HepG2 (cell line): ENCODE measurements around the gene DHX8. TPM values are rescaled to one million over a fixed set of nuclear protein-coding genes. Genes with fewer than 3 reads are reported as not detected.

Experiments used
- ARNTL ChIP-seq: sonication (generic); formaldehyde crosslinking; IDR thresholded peaks from 2 replicates; pipeline ENCODE4 v1.4.0; 2020; ENCODE audit warnings: mild to moderate bottlenecking, missing genetic modification reagents
- CC2D1A ChIP-seq: sonication (generic); formaldehyde crosslinking; IDR thresholded peaks from 2 replicates; pipeline ENCODE4 v1.8.1; 2023; ENCODE audit warnings: mild to moderate bottlenecking, missing genetic modification reagents
- CREM ChIP-seq, 2 experiments: sonication (generic) in 1 of 2; formaldehyde crosslinking in 1 of 2; IDR thresholded peaks; 2 replicates each; pipeline versions ENCODE4 v1.4.0 to v1.6.1; 2016 to 2020; ENCODE audit warnings: antibody characterized with exemption in 1 of 2, mild to moderate bottlenecking in 1 of 2, missing genetic modification reagents in 1 of 2
- EEA1 ChIP-seq: sonication (generic); formaldehyde crosslinking; IDR thresholded peaks from 2 replicates; pipeline ENCODE4 v1.5.1; 2020; ENCODE audit warnings: mild to moderate bottlenecking, missing genetic modification reagents, borderline replicate concordance
- EHMT2 ChIP-seq: fragments of 200-600 bp; sonication (generic); IDR thresholded peaks from 2 replicates; pipeline ENCODE4 v1.7.0; 2017; ENCODE audit warnings: antibody characterized with exemption, low read depth, low read length, borderline replicate concordance
- FOXC1 ChIP-seq: sonication (generic); formaldehyde crosslinking; IDR thresholded peaks from 2 replicates; pipeline ENCODE4 v1.8.0; 2022; ENCODE audit warnings: mild to moderate bottlenecking, missing genetic modification reagents, borderline replicate concordance
- GTF2F1 ChIP-seq: fragments of 150-350 bp; IDR thresholded peaks from 2 replicates; pipeline ENCODE4 v1.6.1; 2014; ENCODE audit warnings: low read length
- HINFP ChIP-seq: sonication (generic); formaldehyde crosslinking; IDR thresholded peaks from 2 replicates; pipeline ENCODE4 v1.4.0; 2020; ENCODE audit warnings: low read depth, mild to moderate bottlenecking, missing genetic modification reagents
- HIVEP1 ChIP-seq: sonication (generic); formaldehyde crosslinking; IDR thresholded peaks from 2 replicates; pipeline ENCODE4 v1.4.0; 2020; ENCODE audit warnings: mild to moderate bottlenecking, missing genetic modification reagents
- IKZF1 ChIP-seq: fragments of 450-650 bp; IDR thresholded peaks from 2 replicates; pipeline ENCODE4 v1.7.1; 2016
- KDM6A ChIP-seq: IDR thresholded peaks from 2 replicates; pipeline ENCODE4 v1.6.1; 2016; ENCODE audit warnings: low read depth
- MIXL1 ChIP-seq: IDR thresholded peaks from 2 replicates; pipeline ENCODE4 v1.6.1; 2016
- MXI1 ChIP-seq: IDR thresholded peaks from 3 replicates; pipeline ENCODE4 v1.6.1; 2012; ENCODE audit warnings: low read depth, low read length, inconsistent platforms, borderline replicate concordance
- NKX3-1 ChIP-seq: sonication (generic); formaldehyde crosslinking; IDR thresholded peaks from 2 replicates; pipeline ENCODE4 v1.5.0; 2020; ENCODE audit warnings: missing genetic modification reagents
- PRMT3 ChIP-seq: sonication (generic); formaldehyde crosslinking; IDR thresholded peaks from 2 replicates; pipeline ENCODE4 v1.8.1; 2022; ENCODE audit warnings: low read depth, mild to moderate bottlenecking, moderate library complexity, missing genetic modification reagents, borderline replicate concordance
- RBFOX2 ChIP-seq: fragments of 200-400 bp; formaldehyde crosslinking; IDR thresholded peaks from 2 replicates; pipeline ENCODE4 v1.6.1; 2017; ENCODE audit warnings: low read depth, mild to moderate bottlenecking, low read length
- RELA ChIP-seq: sonication (generic); formaldehyde crosslinking; IDR thresholded peaks from 2 replicates; pipeline ENCODE4 v1.4.0; 2020; ENCODE audit warnings: missing genetic modification reagents
- RXRA ChIP-seq: sonication (generic); formaldehyde crosslinking; IDR thresholded peaks from 2 replicates; pipeline ENCODE4 v1.5.1; 2020; ENCODE audit warnings: missing genetic modification reagents
- SALL2 ChIP-seq: sonication (generic); formaldehyde crosslinking; IDR thresholded peaks from 2 replicates; pipeline ENCODE4 v1.8.1; 2023; ENCODE audit warnings: mild to moderate bottlenecking, missing genetic modification reagents, inconsistent platforms
- TCF7L2 ChIP-seq: IDR thresholded peaks from 2 replicates; pipeline ENCODE4 v1.6.1; 2011; ENCODE audit warnings: mild to moderate bottlenecking, low read depth, low read length, moderate library complexity
- ZKSCAN8 ChIP-seq: IDR thresholded peaks from 2 replicates; pipeline ENCODE4 v1.6.1; 2016; ENCODE audit warnings: borderline replicate concordance, missing genetic modification reagents, missing compliant biosample characterization
- ZNF143 ChIP-seq: sonication (generic); formaldehyde crosslinking; IDR thresholded peaks from 2 replicates; pipeline ENCODE4 v1.4.0; 2020; ENCODE audit warnings: missing genetic modification reagents
- ZNF33A ChIP-seq: sonication (generic); formaldehyde crosslinking; IDR thresholded peaks from 2 replicates; pipeline ENCODE4 v1.5.1; 2020; ENCODE audit warnings: missing genetic modification reagents, mild to moderate bottlenecking, moderate library complexity, borderline replicate concordance
- ZNF768 ChIP-seq: sonication (generic); formaldehyde crosslinking; IDR thresholded peaks from 2 replicates; pipeline ENCODE4 v1.4.0; 2020; ENCODE audit warnings: missing genetic modification reagents
- ZNF772 ChIP-seq: sonication (generic); formaldehyde crosslinking; IDR thresholded peaks from 2 replicates; pipeline ENCODE4 v1.5.0; 2020; ENCODE audit warnings: mild to moderate bottlenecking, missing genetic modification reagents
- polyA plus RNA-seq, 8 experiments: library from polyadenylated mRNA; depleted of rRNA in 3 of 8; stranded (reverse) in 7 of 8; unstranded in 1 of 8; fragments of >200 nt; fragmentation: Illumina TruSeq in 4 of 8; extraction: Trizol in 4 of 8; gene quantifications; 2 replicates each; pipeline versions ENCODE4 v1.2.1 to v1.2.3, GENCODE V29; 2011 to 2016; ENCODE audit warnings: low read depth in 4 of 8, missing spikeins in 1 of 8, mixed read lengths in 1 of 8; ENCODE audit not compliant: insufficient read depth in 1 of 8
- total RNA-seq, 5 experiments: library from RNA; depleted of rRNA; stranded (reverse); fragments of >200 nt; fragmentation: Illumina TruSeq; extraction: Trizol; gene quantifications; 2 replicates each; pipeline ENCODE4 v1.2.3, GENCODE V29; 2016; ENCODE audit warnings: low read depth in 1 of 5
- TF ChIP-seq, protein P1 (sequence below): sonication (generic); formaldehyde crosslinking; IDR thresholded peaks from 2 replicates; pipeline ENCODE4 v1.4.0; 2020; ENCODE audit warnings: missing genetic modification reagents
- TF ChIP-seq, protein P2 (sequence below): sonication (generic); formaldehyde crosslinking; IDR thresholded peaks from 2 replicates; pipeline ENCODE4 v1.8.0; 2022; ENCODE audit warnings: mild to moderate bottlenecking, missing genetic modification reagents, moderate library complexity

The DHX8 gene
- total and polyA plus RNA-seq, 2 of the 13 experiments (the other 11 are each of a cell fraction or from before 2014, with no cell fraction given) = 24.8 to 48.9 TPM

DNA sequence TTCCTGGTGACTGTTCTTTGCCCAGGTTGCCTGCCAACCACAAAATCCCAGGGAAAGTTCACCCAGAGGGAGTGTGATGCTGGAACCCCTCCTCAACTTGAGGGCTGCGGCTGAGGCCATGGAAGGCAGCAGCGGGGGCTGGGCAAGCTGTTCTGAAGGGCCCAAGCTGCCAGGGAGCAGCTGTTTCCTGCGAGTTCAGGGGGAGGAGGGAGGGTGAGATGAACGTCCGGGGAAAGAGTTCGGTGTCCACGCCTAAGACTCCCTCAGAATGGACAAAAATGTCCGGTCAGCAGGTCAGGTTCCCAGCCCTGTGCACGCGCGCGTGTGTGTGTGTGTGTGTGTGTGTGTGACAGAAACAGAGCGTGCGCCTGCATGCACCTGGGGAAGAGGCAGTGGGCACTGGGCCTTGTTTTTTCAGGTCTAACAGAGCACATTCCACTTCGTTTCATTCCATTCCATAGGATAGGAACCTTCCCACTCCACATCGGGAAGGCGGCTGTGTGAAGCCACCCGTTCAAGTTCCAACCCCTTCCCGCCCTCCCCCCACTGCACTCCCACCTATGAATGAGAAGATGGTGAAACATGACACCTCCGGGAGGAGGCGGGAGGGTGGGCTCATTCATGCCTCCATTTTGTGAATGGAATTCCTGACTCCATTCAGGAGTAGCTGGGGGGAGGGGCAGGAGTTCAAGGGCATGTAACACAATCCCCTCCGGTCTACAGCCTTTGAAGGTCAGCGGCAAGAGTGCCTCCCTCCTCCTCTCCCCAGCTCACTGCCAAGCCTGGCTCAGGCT lies 46.7 kb downstream of the DHX8 start (continued):
- peak; percentile 83 for TF ChIP-seq RBFOX2
- peak; percentile 52 for TF ChIP-seq TCF7L2
- peak; percentile 56; the same call in 1 of the 2 replicates for TF ChIP-seq ZNF768 (CRISPR knock-in tag)
- no peak for TF ChIP-seq EHMT2
- no peak; the same call in 2 of the 3 replicates for TF ChIP-seq MXI1
- no peak for TF ChIP-seq NKX3-1
- 0 out of 2 replicates have a peak, but pooled peaks have one; percentile 87 for TF ChIP-seq HIVEP1
- peak; percentile 20; the same call in 1 of the 2 replicates for TF ChIP-seq ZNF143
- TF ChIP-seq, protein P1, sequence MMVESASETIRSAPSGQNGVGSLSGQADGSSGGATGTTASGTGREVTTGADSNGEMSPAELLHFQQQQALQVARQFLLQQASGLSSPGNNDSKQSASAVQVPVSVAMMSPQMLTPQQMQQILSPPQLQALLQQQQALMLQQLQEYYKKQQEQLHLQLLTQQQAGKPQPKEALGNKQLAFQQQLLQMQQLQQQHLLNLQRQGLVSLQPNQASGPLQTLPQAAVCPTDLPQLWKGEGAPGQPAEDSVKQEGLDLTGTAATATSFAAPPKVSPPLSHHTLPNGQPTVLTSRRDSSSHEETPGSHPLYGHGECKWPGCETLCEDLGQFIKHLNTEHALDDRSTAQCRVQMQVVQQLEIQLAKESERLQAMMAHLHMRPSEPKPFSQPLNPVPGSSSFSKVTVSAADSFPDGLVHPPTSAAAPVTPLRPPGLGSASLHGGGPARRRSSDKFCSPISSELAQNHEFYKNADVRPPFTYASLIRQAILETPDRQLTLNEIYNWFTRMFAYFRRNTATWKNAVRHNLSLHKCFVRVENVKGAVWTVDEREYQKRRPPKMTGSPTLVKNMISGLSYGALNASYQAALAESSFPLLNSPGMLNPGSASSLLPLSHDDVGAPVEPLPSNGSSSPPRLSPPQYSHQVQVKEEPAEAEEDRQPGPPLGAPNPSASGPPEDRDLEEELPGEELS = peak; percentile 94
- peak; percentile 88 for TF ChIP-seq ZNF772 (CRISPR knock-in tag)
- no peak for TF ChIP-seq PRMT3 (CRISPR knock-in tag)
- 0 out of 2 replicates have a peak, but pooled peaks have one; percentile 17 for TF ChIP-seq EEA1 (CRISPR knock-in tag)
- peak; percentile 94 for TF ChIP-seq RELA (CRISPR knock-in tag)
- TF ChIP-seq RXRA (CRISPR knock-in tag) = peak; percentile 99
- TF ChIP-seq CREM (IDR thresholded peaks at IDR 0.05) = peak; percentile 92
- TF ChIP-seq CREM (CRISPR knock-in tag; IDR thresholded peaks at IDR 0.05) = no peak
- TF ChIP-seq KDM6A = peak; percentile 98
- TF ChIP-seq FOXC1 = peak; percentile 80; the same call in 1 of the 2 replicates
- no peak for TF ChIP-seq IKZF1
- TF ChIP-seq SALL2 (CRISPR knock-in tag) = peak; percentile 80
- TF ChIP-seq MIXL1 (CRISPR knock-in tag) = peak; percentile 67; the same call in 1 of the 2 replicates
- no peak for TF ChIP-seq CC2D1A (CRISPR knock-in tag)
- peak; percentile 93 for TF ChIP-seq ZKSCAN8 (CRISPR knock-in tag)
- TF ChIP-seq, protein P2, sequence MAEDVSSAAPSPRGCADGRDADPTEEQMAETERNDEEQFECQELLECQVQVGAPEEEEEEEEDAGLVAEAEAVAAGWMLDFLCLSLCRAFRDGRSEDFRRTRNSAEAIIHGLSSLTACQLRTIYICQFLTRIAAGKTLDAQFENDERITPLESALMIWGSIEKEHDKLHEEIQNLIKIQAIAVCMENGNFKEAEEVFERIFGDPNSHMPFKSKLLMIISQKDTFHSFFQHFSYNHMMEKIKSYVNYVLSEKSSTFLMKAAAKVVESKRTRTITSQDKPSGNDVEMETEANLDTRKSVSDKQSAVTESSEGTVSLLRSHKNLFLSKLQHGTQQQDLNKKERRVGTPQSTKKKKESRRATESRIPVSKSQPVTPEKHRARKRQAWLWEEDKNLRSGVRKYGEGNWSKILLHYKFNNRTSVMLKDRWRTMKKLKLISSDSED (CRISPR knock-in tag) = 0 out of 2 replicates have a peak, but pooled peaks have one; percentile 18
- peak; percentile 89 for TF ChIP-seq HINFP
- TF ChIP-seq ARNTL (CRISPR knock-in tag) = peak; percentile 93
- no peak for TF ChIP-seq ZNF33A (CRISPR knock-in tag)
- 0 out of 2 replicates have a peak, but pooled peaks have one; percentile 51 for TF ChIP-seq GTF2F1
